ENCODE measurements around the gene TVP23B. TPM values are rescaled to one million over a fixed set of nuclear protein-coding genes. Genes with fewer than 3 reads are reported as not detected.

The TVP23B gene
- total and polyA plus RNA-seq, 2 of the 13 experiments (the other 11 are each of a cell fraction or from before 2014, with no cell fraction given) = 45.1 to 66.5 TPM

GRCh38 chr17:18855831-18856569 is 75.0 kb downstream of the TVP23B start (continued):
- TF ChIP-seq, protein P1, sequence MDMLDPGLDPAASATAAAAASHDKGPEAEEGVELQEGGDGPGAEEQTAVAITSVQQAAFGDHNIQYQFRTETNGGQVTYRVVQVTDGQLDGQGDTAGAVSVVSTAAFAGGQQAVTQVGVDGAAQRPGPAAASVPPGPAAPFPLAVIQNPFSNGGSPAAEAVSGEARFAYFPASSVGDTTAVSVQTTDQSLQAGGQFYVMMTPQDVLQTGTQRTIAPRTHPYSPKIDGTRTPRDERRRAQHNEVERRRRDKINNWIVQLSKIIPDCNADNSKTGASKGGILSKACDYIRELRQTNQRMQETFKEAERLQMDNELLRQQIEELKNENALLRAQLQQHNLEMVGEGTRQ (IDR thresholded peaks at IDR 0.05; ENCODE audit: low read depth, low read length) = peak; percentile 97
- TF ChIP-seq, protein P1 (CRISPR knock-in tag; IDR thresholded peaks at IDR 0.05; ENCODE audit: borderline replicate concordance) = peak; percentile 98; the same call in 1 of the 2 replicates
- TF ChIP-seq, protein P2, sequence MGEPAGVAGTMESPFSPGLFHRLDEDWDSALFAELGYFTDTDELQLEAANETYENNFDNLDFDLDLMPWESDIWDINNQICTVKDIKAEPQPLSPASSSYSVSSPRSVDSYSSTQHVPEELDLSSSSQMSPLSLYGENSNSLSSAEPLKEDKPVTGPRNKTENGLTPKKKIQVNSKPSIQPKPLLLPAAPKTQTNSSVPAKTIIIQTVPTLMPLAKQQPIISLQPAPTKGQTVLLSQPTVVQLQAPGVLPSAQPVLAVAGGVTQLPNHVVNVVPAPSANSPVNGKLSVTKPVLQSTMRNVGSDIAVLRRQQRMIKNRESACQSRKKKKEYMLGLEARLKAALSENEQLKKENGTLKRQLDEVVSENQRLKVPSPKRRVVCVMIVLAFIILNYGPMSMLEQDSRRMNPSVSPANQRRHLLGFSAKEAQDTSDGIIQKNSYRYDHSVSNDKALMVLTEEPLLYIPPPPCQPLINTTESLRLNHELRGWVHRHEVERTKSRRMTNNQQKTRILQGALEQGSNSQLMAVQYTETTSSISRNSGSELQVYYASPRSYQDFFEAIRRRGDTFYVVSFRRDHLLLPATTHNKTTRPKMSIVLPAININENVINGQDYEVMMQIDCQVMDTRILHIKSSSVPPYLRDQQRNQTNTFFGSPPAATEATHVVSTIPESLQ (CRISPR knock-in tag; conservative IDR thresholded peaks at IDR 0.05) = no peak
- no peak for TF ChIP-seq ZNF432 (CRISPR knock-in tag; IDR thresholded peaks at IDR 0.05; ENCODE audit: borderline replicate concordance)
- TF ChIP-seq, protein P3, sequence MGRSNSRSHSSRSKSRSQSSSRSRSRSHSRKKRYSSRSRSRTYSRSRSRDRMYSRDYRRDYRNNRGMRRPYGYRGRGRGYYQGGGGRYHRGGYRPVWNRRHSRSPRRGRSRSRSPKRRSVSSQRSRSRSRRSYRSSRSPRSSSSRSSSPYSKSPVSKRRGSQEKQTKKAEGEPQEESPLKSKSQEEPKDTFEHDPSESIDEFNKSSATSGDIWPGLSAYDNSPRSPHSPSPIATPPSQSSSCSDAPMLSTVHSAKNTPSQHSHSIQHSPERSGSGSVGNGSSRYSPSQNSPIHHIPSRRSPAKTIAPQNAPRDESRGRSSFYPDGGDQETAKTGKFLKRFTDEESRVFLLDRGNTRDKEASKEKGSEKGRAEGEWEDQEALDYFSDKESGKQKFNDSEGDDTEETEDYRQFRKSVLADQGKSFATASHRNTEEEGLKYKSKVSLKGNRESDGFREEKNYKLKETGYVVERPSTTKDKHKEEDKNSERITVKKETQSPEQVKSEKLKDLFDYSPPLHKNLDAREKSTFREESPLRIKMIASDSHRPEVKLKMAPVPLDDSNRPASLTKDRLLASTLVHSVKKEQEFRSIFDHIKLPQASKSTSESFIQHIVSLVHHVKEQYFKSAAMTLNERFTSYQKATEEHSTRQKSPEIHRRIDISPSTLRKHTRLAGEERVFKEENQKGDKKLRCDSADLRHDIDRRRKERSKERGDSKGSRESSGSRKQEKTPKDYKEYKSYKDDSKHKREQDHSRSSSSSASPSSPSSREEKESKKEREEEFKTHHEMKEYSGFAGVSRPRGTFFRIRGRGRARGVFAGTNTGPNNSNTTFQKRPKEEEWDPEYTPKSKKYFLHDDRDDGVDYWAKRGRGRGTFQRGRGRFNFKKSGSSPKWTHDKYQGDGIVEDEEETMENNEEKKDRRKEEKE (IDR thresholded peaks at IDR 0.05) = no peak
- TF ChIP-seq ETV6 (CRISPR knock-in tag; conservative IDR thresholded peaks at IDR 0.05) = no peak
- TF ChIP-seq ZNF441 (CRISPR knock-in tag; IDR thresholded peaks at IDR 0.05; ENCODE audit: borderline replicate concordance) = peak; percentile 47; the same call in 1 of the 2 replicates
- TF ChIP-seq ZBTB21 (CRISPR knock-in tag; IDR thresholded peaks at IDR 0.05) = no peak
- TF ChIP-seq STAG1 (CRISPR knock-in tag; IDR thresholded peaks at IDR 0.05) = no peak
- TF ChIP-seq ZNF883 (CRISPR knock-in tag; IDR thresholded peaks at IDR 0.05; ENCODE audit: not compliant biosample characterization) = no peak
- TF ChIP-seq, protein P4, sequence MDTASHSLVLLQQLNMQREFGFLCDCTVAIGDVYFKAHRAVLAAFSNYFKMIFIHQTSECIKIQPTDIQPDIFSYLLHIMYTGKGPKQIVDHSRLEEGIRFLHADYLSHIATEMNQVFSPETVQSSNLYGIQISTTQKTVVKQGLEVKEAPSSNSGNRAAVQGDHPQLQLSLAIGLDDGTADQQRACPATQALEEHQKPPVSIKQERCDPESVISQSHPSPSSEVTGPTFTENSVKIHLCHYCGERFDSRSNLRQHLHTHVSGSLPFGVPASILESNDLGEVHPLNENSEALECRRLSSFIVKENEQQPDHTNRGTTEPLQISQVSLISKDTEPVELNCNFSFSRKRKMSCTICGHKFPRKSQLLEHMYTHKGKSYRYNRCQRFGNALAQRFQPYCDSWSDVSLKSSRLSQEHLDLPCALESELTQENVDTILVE (CRISPR knock-in tag; IDR thresholded peaks at IDR 0.05) = no peak
- no peak for TF ChIP-seq PRMT3 (CRISPR knock-in tag; IDR thresholded peaks at IDR 0.05; ENCODE audit: borderline replicate concordance, low read depth)
- no peak for TF ChIP-seq CHCHD3 (CRISPR knock-in tag; IDR thresholded peaks at IDR 0.05)
- no peak for TF ChIP-seq CEBPG (CRISPR knock-in tag; IDR thresholded peaks at IDR 0.05)
- peak; percentile 30; the same call in 1 of the 2 replicates for TF ChIP-seq GATAD2A (CRISPR knock-in tag; IDR thresholded peaks at IDR 0.05)
- TF ChIP-seq ZNF160 (CRISPR knock-in tag; IDR thresholded peaks at IDR 0.05) = no peak
- TF ChIP-seq HOMEZ (CRISPR knock-in tag; IDR thresholded peaks at IDR 0.05; ENCODE audit: low read depth) = 0 out of 2 replicates have a peak, but pooled peaks have one; percentile 69
- peak; percentile 23; the same call in 1 of the 2 replicates for TF ChIP-seq REPIN1 (CRISPR knock-in tag; IDR thresholded peaks at IDR 0.05; ENCODE audit: borderline replicate concordance, low read depth)
- TF ChIP-seq THAP11 (CRISPR knock-in tag; IDR thresholded peaks at IDR 0.05) = peak; percentile 79
- no peak for TF ChIP-seq RFXANK (CRISPR knock-in tag; IDR thresholded peaks at IDR 0.05)
- peak; percentile 67; the same call in 1 of the 2 replicates for TF ChIP-seq ZNF891 (CRISPR knock-in tag; IDR thresholded peaks at IDR 0.05)
